DMS53 treated with DMSO at 0.1 percent for 48 hours (cell line): ENCODE data around the gene FH.

Source experiments
- DNase-seq: peaks from one replicate; lab custom pipeline; 2025; ENCODE audit not compliant: unreplicated experiment; lab: John Stamatoyannopoulos, UW

The FH gene

GRCh38 chr1:241460098-241460873, 59.3 kb downstream of the FH start:
- no peak for DNase-seq

GRCh38 chr1:241459186-241459802, 60.3 kb downstream of the FH start:
- DNase-seq = no peak

- DNase-seq = no peak
These were observed 62.1 kb downstream of the FH start for GRCh38 chr1:241457421-241457820.

- no peak for DNase-seq
These were observed 62.8 kb downstream of the FH start for GRCh38 chr1:241456743-241457142.

GRCh38 chr1:241453732-241454131, 65.8 kb downstream of the FH start:
- DNase-seq = no peak

- no peak for DNase-seq
These were observed 67.6 kb downstream of the FH start for GRCh38 chr1:241451956-241452355.
